ENCODE data around the gene SUSD6.

GRCh38 chr14:69756298-69756697, 144.9 kb downstream of the SUSD6 start:
- TF ChIP-seq CTCF (IDR thresholded peaks at IDR 0.05 in 4 of 5, conservative IDR thresholded peaks at IDR 0.05 in 1 of 5) (no peak), POLR2A (IDR thresholded peaks at IDR 0.05) (no peak)
